Activated effector memory CD4-positive, alpha-beta T cell treated with anti-CD3 and anti-CD28 coated beads, Interleukin-2, amount 50 U/mL, for 16 hours (primary cell): ENCODE data around the gene ADIG.
"Not testable (repeated sequence)": the region's sequence is repeated elsewhere in the genome, so short reads cannot be mapped to it uniquely, and the experiment has no call there.

ENCODE experiments used
- DNase-seq: peaks from one replicate; pipeline ENCODE4 v3.0.0-alpha.2; 2020

ADIG gene

DNA sequence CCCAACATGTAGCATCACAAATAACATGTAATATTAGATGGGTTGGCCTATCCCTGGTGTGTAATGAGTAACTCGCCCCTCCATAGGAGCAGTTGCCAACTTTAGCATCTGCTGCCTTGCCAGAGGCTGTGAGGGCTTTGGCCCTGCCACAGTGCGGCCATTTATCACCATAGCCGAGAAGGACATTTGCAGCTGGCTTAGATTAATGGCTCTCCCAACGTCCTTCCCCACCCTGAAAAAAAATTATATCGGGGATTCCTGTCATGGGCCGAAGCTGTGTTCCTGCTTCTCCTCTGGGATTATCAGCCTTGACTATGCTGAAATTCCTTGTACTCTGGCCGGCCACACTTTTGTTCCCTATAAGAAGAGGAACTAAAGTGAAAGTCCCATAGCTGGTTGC, 7.6 kb upstream of the ADIG start:
- DNase-seq: no peak

DNA sequence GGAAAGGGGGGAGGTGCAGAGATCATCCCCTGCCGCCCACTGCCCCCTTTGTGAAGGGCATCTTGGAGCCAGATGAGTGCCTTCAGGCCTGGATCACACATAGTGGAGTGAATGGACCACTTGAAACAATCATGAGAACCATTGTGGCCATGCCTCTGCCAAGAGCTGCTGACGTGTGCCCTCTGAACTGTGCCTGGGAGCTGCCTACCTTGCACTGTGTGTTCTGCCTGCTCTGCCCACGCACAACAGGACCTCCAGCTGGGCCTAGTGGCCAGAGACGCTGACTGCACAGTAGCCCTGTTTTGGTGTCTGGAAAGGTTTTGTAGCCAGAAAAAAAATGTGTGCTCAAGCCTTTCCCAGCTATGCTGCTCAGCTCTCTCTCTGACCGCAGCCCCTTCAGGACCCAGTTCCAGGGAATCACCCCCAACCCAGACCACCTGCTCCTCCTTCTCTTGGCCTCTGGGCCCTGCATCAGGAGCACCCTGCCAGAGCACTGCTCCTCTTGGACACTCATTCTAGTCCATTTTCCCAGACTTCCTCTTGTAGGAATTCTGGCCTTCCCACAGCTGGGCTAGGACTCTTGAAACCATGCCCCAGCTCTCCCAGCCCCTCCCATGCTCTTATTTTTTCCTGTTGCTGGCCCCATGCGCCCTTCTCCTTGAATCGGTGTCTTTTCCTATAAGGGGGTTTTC, 1.6 kb upstream of the ADIG start:
- no peak for DNase-seq

DNA sequence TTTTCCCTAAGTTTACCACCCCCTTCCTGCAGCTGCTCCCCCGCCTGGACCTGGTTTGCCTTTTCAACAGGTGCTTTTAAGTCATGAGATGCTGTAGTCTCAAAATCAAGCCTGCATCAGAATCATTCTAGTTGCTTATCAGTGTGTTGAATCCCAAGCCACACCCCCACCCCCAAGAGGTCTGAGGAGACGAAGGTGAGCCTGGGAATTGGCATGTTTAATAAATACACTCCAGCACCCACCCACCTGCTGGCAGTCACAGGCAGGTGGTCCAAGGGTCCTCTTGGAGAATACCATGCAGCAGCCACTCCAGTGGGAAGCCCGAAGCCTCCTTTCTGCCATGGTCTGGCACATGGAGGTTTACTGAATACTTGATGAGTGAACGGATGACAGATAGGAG, 1.1 kb upstream of the ADIG start:
- no peak for DNase-seq

DNA sequence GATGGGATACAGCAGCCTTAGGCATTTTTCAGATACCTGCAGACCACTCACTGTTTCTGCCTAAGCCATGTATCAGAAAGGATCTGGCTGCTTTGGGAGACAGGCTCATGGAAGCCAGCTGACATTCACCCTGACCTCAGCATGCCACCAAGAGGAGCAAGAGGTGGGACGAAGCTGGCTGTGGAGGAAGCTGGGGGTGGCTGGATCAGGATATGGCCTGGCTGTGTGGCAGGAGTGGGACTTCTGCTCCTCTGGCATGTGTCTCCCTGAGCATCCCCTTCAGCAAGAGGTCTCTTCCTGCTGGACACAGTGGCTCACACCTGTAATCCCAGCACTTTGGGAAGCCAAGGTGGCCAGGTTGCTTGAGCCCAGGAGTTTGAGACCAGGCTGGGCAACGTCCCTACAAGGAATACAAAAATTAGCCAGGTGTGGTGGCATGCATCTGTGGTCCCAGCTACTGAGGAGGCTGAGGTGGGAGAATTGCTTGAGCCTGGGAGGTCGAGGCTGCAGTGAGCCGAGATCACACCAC, 897 bp downstream of the ADIG start:
- DNase-seq: no peak

DNA sequence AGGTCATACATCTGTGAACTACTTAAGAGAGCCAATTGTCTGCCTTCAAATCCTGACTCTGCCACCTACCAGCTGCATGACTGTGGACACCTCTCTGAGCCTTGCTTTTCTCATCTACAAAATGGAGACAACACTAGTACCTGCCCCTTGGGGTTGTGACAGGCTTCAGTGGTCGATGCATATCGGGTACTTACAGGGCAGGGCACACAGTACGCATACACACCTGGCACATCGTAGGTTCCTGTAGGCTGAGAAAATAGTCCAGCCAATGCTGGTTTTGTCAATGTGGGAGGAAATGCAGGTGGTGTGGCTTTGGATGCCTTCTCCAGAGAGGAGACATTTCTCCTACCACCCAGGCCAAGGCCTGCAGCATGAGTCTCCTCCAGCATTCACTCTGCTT, 2.3 kb downstream of the ADIG start:
- DNase-seq: no peak

DNA sequence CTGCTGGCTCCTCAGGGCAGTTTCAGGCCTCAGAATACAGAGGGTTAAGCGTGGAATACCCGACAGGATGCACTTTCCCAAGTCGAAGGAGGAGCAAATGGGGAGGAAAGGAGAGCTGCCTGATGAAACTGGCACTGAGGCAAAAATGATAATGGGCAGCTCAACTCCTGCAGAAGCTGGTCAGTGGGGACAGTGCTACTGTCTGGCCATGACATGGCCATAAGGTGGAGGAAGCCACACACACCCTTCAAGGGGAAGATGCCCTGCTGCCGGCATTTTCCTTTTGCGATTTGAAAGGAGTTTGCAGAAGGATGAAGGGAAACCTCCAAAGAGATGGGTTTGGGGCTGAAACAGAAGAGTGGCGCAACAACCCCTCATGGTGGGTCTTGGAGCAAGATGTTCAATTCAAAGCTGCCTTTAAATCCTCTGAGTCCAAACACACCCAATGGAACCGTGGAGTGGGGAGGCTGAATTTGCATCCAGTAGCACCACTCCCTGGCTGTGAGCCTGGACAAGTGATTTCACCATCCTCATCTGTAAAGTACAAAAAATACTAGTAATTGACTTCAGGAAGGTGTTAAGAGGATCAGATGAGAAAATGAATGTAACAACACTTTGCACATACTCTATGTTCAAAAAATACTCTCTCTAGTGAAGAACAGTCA, 3.2 kb downstream of the ADIG start:
- DNase-seq: no peak

DNA sequence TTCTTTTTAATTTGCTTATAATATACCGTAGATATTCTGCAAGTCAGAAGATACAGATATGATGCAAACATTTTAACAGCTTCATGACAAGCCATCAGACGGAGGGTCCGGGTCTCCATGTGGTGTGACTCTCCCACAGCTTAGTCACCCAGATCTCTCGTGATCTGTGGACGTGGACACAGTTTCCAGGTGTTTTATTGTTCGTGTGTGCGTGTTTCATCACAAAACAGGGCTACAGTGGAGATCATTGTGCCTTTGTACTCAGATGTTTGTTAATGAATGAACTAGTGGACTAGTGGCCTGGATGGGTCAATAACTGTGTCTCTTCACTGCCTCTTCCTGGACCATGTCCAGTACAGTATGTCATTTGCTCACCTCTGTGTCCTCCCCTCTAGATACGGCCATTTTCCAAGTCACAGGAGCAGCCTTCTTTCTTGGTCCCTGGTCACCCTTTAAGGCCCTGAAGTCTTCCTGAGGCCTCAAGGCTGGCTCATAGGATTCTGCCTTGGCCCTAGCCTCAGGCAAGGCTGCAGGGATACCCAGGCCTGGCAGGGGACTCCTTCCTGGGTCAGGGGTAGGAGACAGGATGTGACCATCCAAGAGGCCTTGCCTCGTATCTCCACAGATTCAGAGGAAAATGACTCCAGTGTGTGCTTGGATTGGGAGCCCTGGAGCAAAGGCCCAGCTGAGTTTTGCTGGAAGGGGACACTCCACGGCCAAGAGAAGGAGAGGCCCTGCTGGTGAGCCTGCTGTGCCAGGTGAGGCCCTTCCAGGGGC, 4.6 kb downstream of the ADIG start:
- no peak for DNase-seq

DNA sequence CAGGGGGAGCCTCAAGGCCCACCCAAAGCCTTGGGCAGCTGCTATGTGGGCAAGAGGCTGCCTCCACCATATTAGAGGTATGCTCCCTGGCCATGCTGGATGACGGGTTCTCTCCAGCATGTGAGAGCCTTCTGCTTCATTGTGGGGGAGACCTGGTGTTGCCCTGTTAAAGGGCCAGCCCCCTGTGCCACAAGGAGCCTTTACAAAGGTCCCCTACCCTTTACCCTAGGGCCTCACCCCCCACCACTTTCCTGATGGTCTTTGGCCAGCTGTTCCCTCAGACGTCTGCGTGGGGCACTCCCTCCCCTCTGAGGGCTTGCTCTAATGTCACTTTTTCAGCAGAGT, 5.2 kb downstream of the ADIG start:
- DNase-seq: no peak

DNA sequence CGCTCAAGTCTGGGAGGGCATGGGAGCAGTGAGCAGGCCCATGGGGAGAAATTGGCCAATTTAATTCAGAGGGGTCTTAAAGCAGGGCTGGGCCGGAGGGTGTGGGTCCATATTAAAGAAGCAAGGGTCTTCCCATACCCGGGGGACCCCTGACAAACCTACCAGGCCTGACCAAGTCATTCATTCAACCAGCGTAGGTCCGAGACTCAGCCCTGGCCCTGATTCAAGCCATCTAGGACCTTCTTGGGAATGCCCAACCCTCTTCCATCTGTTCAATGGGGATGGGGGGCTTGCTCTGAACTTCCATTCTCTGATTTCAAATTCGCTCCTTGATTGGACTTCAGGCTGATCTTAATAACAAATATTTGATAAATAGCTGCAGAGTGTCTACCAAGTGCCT, 7.3 kb downstream of the ADIG start:
- no peak for DNase-seq

DNA sequence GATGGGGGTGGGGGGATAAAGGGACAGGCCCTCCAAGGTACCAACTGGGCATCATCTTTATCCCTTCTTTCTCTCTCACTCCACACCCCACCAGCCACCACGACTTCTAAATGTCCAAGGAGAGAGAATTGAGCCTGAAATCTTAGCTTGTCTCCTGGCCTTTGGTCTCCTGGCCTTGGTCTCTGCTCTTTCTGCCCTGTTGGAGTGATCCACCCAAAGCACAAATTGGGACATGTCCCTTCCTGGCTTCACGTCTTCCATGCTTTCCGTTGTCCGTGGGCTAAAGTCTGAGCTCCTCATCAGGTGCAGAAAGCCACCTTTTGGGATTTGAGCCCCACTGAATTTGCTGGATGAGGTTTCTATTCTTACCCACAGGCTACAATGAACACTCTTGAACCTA, 8.4 kb downstream of the ADIG start:
- DNase-seq: no peak

DNA sequence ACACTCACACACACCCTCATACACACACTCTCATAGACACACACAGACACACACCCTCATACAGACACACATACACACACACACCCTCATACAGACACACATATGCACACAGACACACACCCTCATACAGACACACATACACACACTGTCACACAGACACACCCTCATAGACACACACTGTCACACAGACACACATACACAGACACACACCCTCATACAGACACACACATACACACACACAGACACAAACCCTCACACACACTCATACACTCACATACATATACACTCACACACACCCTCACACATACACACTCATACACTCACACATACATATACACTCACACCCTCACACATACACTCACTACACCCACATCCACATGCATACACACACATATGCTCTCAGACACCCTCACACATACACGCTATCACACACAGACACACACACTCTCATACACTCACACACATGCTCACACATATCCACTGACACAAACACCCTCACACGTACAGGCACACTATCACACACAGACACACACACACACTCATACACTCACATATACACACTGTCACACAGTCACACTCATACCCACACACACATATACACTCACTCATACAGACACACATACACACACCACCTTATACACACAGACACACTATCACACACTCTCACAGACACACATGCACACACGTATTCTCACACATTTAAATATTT, 9.1 kb downstream of the ADIG start:
- no peak for DNase-seq

DNA sequence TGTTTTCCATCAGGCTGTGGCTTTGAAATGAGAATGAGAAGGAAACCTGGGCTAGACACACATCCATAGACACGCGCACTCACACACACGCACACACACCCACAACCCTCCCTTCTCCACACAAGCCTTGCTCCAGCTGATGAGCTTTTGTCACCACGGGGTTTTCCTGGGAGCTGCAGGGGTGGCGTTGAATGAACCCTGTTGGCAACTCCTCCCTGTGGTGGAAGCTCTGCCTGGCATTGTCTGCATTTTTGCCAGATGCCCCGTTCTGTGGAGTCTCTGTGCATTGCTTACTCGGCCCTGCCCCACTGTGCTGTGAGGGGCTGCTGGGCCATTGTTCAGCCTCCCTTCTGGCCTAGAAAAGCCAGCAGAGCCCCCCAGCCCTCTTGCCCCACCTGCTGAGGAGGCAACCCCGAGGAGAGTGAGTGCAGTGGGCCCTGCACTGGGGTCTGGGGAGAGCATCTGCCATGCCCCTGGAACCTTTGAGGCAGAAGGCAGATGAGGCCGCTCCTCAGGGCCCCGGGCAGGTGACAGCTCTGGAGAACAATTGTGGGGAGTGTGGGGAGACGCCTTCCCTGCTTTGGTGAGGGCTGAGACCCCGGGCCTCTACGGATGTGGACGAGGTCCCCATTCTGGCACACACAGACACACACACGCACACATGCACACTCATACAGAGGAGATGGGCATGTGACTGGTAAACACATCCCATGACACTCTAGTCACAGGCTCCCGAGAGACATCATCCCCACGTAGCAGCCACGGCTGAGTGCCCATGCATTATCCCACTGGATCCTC, 9.9 kb downstream of the ADIG start:
- no peak for DNase-seq

DNA sequence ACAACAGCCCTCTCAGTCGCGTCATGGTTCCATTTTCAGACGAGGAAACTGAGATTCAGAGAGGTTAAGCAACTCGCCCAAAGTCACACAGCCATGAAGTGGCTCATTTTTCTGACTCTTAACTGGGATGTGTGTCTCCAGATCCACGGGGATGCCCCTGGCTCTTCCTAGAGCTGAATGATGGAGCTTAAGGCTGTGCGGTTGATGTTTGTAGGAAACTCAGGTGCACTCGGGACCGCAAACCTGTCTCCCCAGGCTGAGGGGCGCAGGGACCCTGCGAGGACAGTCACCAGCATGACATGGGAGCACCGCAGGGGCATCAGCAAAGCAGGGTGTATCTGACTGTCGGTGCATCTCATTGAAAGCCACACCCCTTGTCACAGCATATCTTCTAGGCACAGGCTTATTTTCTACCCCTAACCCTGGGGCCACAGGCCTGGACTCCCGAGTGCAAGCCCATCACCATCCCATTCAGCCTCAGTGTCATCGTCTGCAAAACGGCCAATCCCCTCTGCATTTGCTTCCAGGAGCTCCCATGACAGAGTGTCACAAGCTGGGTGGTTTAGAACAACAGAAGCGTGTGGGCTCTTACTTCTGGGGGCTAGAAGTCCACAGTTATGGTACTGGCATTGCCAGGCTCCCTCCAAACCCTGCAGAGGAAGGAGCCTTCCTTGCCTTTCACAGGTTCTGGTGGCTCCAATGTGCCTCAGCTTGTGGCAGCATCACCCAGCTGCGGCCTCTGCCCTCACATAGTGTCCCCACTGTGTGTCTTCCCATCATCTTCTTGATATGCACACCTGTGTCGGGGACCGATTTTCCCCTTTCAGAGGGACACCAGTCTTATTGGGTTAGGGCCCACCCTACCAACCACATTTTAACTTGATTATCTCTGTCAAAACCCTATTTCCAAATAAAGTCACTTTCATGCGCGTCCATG, 10.7 kb downstream of the ADIG start:
- no peak for DNase-seq

DNA sequence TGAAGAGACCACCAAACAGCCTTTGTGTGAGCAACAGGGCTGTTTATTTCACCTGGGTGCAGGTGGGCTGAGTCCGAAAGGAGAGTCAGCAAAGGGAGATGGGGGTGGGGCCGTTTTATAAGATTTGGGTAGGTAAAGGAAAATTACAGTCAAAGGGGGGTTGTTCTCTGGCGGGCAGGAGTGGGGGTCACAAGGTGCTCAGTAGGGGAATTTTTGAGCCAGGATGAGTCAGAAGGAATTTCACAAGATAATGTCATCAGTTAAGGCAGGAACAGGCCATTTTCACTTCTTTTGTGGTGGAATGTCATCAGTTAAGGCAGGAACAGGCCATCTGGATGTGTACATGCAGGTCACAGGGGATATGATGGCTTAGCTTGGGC, 11.4 kb downstream of the ADIG start:
- DNase-seq: not testable (repeated sequence)

DNA sequence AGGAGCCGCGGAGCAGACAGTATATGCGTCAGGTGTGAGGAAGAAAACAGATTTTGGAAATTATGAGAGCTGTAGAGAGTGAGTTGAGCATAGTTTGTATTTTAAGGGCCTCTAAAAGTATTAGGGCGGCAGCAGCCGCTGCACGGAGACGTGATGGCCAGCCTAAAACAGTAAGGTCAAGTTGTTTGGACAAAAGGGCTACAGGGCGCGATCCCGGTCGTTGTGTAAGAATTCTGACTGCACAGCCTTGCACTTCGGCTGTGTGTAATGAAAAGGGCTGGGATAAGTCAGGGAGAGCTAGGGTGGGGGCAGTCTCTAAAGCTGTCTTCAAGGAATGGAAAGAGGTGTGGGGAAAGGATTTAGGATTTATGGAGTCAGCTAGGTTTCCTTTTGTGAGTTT, 13.3 kb downstream of the ADIG start:
- not testable (repeated sequence) for DNase-seq

DNA sequence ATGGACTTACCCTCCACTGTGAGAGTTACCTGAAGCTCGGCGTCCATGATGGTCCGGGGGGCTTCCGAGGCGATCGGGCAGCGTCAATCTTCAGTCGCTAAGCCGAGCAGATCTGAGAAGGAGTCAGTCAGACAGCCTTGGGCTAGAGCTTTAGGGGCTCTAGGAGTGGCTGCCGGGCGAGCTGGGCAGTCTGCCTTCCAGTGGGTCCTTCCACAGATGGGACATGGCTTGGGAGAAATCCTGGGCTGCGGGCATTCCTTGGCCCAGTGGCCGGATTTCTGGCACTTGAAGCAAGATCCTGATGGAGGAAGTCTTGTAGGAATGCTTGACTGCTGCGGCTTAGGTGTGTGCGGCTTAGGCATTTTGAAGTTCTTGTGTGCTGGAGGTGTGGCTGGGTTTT, 14.9 kb downstream of the ADIG start:
- not testable (repeated sequence) for DNase-seq

DNA sequence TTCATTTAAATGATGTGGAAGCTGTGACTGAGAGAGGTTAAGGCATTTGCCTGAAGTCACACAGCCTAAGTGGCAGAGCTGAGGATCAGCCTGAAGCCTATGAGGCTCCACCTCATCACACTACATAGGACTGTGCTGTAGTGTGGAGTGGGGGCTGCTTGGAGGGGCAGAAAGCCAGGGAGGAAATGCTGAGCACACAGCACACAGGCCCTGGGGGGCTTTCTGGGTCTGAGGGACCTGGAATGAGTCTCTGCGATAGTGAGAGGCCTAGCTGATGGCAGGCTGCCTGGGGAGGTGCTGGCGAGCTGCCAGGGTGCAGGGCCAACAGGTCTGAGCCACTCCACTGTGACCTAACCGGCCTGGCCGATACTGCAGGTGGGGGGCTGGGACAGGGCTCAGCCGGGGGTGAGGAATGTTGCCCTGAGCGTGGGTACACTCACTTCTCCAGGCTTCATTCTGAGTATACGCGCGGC, 18.4 kb downstream of the ADIG start:
- DNase-seq: no peak

DNA sequence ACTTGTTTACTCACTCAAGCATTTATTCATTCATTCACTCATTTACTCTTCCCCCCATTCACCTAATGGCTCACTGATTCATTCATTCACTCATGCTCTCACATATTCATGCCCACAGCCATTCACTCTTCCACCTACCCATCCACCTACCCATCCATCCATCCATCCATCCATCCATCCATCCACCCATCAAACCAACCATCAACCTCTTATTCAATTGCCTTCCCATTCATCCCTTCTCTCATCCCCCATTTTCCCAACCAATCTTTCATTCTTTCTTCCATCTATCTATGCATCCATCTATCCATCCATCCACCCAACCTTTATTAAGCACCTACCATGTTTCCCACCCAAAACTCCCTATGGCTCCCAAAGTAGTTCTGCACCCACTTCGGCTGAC, 19.1 kb downstream of the ADIG start:
- DNase-seq: no peak

DNA sequence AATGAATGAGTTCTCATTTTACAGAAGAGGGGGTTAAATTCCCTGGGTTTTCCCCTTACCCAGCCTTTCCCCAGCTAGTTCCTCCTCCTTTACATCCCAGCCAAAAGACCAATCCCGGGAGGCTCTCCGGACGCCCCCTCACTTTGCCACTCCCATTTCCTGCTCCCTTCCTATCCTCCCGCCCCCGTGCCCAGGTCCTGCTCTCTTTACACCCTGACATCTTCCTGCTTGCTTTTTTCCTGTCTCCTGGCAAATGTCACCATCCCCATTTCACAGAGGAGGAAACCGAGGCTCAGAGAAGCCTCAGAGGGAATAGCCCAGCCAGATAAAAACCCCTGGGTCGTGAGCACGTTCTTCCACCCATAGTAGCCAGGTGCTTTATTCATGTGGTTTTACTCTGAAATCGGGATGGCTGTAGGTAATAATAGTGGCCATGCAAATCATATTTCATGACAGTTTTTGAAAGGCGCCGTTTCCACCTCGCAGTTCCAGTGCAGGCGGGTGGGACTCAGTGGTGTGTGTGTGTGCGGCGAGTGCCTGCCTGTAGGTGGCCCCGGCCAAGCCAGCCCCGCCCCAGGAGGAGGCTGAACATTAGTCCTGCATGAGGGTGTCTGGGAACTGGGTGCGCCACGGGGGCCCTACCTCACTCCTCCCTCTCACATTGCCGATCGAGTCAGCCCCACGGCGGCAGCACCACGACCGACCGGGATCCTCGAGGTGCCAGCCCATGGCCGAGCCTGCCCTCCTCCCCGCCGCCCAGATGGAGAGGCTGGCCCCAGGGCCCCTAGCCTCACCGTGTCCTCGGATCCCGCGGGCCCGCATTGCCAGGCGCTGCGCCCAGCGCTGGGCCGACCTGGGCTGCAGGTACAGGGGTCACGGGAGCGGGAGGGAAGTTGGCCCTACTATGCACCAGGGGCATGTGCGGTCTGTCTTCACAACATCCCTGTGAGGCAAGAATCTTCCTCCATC, 20.5 kb downstream of the ADIG start, which contains the start of gene ARHGAP40:
Gene ARHGAP40 (plus strand): TSS at position 594 of the 969 bp plus-strand sequence.
- DNase-seq: no peak

DNA sequence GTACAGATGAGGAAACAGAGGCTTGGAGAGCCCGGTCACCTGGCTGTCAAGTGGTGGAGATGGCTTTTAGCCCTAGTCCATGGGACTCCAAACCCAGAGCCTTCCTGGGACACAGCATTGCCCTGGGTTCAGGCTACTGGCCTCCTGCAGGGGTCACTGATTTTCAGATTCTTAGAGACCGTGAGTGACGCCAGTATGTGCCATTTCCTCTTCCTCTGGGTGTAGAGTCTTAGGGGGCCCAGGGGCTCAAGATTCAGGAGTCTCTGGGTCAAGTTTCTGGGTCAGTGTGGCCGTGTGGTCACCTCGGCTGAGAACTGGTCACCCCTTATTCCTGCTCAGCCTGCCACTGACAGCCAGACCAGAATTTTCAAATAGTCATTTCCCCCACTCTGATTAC, 21.2 kb downstream of the ADIG start:
- DNase-seq: no peak
